AG09319 (cell line): ENCODE data around the gene ATP6V0D1.

Experiments used
- DNase-seq: peaks from one replicate; pipeline ENCODE4 v3.0.0-alpha.2; 2010; ENCODE audit warnings: low read depth; ENCODE audit errors: extremely low read depth
- CTCF ChIP-seq: IDR thresholded peaks from 2 replicates; pipeline ENCODE4 v1.5.1; 2011; ENCODE audit warnings: low read depth, mild to moderate bottlenecking, inconsistent platforms, low read length, moderate library complexity

ATP6V0D1 gene

GRCh38 chr16:67460168-67460567 lies 20.8 kb downstream of the ATP6V0D1 start:
- TF ChIP-seq CTCF = no peak
- no peak for DNase-seq

- DNase-seq = no peak
- TF ChIP-seq CTCF = no peak
Observed at GRCh38 chr16:67459861-67460150, 21.2 kb downstream of the ATP6V0D1 start.

- DNase-seq = no peak
- TF ChIP-seq CTCF = no peak
Observed at GRCh38 chr16:67459066-67459860, 21.7 kb downstream of the ATP6V0D1 start.

GRCh38 chr16:67458121-67458641 lies 22.8 kb downstream of the ATP6V0D1 start:
- TF ChIP-seq CTCF = no peak
- DNase-seq = no peak

GRCh38 chr16:67457611-67458010 lies 23.3 kb downstream of the ATP6V0D1 start:
- no peak for DNase-seq
- no peak for TF ChIP-seq CTCF

GRCh38 chr16:67456391-67457081 lies 24.4 kb downstream of the ATP6V0D1 start:
- no peak for DNase-seq
- TF ChIP-seq CTCF = peak; percentile 57

GRCh38 chr16:67454852-67455251 lies 26.1 kb downstream of the ATP6V0D1 start:
- TF ChIP-seq CTCF = no peak
- DNase-seq = no peak
